HTR-8/SVneo (cell line): ENCODE measurements around the gene LY86.
"Not testable (repeated sequence)": the region's sequence is repeated elsewhere in the genome, so short reads cannot be mapped to it uniquely, and the experiment has no call there.

Source experiments
- DNase-seq: peaks from one replicate; pipeline ENCODE4 v3.0.0; 2011; ENCODE audit warnings: low spot score, mixed read lengths; ENCODE audit not compliant: insufficient read length
- FAIRE-seq: peaks from 2 replicates; lab custom pipeline; 2011; peaks lifted over from hg19 to GRCh38; lab: Jason Lieb, UNC

LY86 gene

DNA sequence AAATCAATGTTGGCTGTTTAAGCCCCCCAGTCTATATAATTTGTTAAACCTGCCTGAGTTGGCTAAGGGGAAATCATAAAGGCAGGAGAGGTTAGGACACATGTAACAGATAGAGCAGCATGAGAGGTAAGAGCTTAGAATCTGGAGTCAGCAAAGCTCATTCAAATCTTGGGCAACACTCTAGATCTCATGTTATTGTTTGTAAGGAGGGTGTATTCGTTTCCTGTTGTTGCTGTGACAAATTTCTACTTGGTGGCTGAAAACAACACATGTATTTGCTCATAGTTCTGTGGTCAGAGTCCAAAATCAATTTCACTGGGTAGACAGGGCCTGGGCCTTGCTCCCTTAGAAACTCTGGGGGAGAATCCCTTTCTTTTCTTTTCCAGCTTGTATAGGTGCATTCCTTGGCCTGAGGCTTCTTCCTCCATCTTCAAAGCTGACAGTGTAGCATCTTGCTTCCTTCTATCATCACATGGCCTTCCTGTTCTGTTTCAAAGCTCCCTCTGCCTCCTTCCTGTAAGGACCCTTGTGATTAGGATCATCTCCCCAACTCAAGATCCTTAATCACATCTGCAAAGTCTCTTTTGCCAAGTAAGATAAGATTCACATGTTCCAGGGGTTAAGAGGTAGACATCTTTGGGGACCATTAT is 4.4 kb downstream of the LY86 start:
- FAIRE-seq (no peak), DNase-seq (no peak)

- no peak for FAIRE-seq
- DNase-seq: no peak
Measured at GRCh38 chr6:6593867-6594468, 5.4 kb downstream of the LY86 start.

GRCh38 chr6:6595025-6595424 is 6.5 kb downstream of the LY86 start:
- FAIRE-seq (no peak), DNase-seq (no peak)

GRCh38 chr6:6595952-6596351 is 7.4 kb downstream of the LY86 start:
- DNase-seq (no peak), FAIRE-seq (no peak)

- no peak for FAIRE-seq
- no peak for DNase-seq
Measured at GRCh38 chr6:6596529-6597328, 8.2 kb downstream of the LY86 start.

- FAIRE-seq: no peak
- DNase-seq: no peak
Measured at GRCh38 chr6:6597682-6598081, 9.2 kb downstream of the LY86 start.

- no peak for FAIRE-seq
- DNase-seq: no peak
Measured at GRCh38 chr6:6599468-6599873, 11.0 kb downstream of the LY86 start.

DNA sequence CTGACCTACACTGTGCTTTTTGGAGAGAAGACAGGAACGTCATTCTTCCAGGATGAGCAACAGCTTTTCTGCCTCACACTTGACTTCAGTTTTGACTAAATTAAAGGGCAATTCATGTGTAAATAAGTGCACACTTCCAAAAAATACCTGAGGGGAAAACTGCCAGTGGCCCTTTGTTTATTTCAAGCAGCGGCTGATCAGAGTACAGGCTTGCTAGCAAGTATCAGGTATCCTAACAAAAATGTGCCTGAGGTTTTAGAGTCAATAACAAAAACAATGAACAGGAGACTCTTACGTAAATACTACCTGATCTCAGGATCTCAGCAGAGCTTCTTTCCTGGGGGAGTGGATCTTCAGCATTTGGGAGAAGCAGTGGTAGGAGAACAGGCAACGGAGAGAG is 12.4 kb downstream of the LY86 start:
- no peak for FAIRE-seq

GRCh38 chr6:6602262-6602661 is 13.7 kb downstream of the LY86 start:
- DNase-seq (no peak), FAIRE-seq (no peak)

More for the DNA sequence above, 12.4 kb downstream of the LY86 start:
- DNase-seq: no peak

DNA sequence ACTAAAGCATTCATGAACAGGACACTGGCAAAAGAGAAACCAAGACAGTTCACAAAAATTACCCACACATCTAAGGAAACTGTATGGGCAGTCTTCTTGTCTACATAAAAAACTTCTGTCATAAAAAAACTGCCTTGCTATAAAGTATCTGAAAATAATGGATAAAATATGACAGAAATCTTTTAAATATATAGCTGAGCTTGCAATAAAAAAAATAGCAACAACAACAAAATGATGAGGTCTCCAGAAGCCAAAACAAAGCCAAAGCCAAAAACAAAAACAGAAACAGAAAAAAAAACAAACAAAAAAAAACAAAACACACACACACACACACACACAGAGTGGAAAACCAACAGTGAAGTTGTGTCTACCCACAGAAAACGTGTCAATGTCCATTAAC is 14.8 kb downstream of the LY86 start:
- no peak for FAIRE-seq
- no peak for DNase-seq

DNA sequence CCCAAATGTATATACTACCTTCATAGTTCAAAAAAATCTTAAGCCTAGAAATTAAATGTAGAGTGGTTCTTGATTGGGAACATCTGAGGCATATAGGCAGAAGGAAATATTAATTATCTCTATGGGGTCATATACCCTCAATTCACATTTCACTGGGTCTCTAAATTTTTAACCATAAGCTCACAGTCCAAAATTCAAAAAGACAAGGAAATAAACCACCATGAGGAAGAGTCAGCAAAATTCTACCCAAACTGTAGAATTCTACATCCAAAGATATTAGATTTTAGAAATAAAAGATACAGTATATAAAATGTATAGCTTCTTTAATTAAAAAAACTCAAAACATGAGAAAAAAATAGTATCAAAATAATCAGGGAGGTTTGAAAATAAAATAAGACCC is 15.5 kb downstream of the LY86 start:
- no peak for DNase-seq
- no peak for FAIRE-seq

DNA sequence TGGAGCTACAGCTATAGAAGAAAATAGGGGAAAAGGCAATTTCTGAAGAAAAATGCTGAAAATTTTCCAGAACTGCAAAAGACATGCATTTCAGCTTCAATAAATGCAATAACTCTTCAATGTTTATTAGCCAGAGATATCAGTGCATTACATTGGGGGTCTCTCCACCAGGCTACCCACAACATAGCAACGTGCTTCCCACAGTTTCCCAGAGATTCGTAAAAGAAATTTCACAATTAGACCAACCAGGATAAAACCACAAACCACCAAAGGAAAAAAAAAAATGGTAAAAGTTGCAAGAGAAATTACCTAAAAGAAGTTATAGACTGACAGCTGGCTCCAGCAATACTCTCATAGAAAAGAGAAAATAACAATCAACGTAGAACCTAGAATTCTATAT is 16.0 kb downstream of the LY86 start:
- FAIRE-seq (no peak), DNase-seq (no peak)

GRCh38 chr6:6605873-6606272 is 17.4 kb downstream of the LY86 start:
- no peak for DNase-seq
- no peak for FAIRE-seq

DNA sequence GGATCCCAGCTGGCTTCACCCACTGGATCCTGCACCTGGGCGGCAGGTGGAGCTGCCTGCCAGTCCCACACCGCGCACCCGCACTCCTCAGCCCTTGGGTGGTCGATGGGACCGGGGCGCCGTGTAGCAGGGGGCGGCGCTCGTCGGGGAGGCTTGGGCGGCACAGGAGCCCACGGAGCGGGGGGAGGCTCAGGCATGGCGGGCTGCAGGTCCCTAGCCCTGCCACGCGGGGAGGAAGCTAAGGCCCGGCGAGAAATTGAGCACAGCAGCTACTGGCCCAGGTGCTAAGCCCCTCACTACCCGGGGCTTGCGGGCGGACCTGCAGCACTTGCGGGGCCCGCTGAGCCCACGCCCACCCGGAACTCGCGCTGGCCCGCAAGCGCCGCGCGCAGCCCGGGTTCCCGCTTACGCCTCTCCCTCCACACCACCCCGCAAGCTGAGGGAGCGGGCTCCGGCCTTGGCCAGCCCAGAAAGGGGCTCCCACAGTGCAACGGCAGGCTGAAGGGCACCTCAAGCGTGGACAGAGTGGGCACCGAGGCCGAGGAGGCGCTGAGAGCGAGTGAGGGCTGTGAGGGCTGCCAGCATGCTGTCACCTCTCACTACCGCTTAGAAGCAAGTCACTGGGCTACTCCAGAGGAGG is 18.0 kb downstream of the LY86 start:
- DNase-seq, FAIRE-seq: not testable (repeated sequence)

- FAIRE-seq (no peak), DNase-seq (no peak)
Measured at GRCh38 chr6:6609450-6609849, 20.9 kb downstream of the LY86 start.

DNA sequence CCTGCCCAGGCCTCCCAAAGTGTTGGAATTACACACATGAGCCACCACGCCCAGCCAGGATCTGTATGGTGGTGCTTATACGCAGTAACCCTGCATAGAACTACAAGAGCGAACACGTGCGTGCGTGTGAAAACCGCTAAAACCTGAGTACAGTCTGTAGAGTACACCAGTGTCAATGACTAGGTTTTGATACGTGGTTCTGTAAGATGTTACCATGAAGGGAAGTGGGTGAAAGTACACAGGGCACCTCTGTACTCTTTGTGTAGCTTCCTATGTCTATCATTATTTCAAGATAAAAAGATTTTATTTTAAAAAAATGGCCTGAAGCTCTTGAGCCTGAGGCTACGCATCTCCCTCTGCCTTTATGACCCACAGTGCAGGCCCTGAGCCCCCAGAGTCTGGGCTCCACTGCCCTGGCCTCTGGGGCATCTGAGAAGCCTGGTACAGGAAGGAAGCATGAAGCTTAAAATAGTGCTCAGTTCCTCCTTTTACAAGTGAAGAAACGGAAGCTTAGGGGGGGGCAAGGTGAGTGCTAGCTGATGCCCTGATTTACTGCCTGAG is 21.6 kb downstream of the LY86 start:
- FAIRE-seq: no peak
- no peak for DNase-seq

DNA sequence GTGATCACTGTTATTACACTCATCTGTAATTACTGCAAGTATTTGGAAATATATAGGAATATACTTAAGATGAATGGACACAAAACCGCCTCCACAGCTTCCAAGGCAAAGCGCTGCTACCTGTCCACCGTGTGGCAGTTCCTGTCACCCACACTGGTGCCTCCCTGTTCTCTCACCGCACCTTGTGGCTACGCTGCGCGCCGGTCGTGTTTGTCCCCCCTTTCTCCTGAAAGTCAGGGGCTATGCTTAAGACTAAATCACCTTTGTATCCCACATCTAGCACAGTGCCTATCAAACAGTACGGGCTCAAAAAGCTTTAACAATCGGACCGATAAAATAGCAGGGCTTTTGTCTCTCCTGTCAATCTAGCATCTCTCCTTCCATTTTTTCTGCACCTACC is 23.0 kb downstream of the LY86 start:
- FAIRE-seq (no peak), DNase-seq (no peak)

DNA sequence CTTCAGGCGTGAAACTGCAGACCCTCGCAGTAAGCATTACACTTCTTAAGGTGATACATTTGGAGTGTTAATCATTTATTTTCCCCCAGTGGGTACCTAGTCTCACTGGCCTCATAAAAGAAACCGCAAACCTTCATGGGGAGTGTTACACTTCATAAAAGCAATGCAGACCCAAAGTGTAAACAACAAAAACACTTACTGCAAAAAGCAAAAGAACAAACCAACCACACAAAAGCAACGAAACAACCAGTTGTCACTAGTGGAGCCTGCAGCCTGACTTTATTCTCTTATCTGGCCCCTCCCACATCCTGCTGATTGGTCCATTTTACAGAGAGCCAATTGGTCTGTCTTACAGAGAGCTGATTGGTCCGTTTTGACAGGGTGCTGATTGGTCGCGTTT is 23.8 kb downstream of the LY86 start:
- DNase-seq: no peak
- FAIRE-seq: no peak

DNA sequence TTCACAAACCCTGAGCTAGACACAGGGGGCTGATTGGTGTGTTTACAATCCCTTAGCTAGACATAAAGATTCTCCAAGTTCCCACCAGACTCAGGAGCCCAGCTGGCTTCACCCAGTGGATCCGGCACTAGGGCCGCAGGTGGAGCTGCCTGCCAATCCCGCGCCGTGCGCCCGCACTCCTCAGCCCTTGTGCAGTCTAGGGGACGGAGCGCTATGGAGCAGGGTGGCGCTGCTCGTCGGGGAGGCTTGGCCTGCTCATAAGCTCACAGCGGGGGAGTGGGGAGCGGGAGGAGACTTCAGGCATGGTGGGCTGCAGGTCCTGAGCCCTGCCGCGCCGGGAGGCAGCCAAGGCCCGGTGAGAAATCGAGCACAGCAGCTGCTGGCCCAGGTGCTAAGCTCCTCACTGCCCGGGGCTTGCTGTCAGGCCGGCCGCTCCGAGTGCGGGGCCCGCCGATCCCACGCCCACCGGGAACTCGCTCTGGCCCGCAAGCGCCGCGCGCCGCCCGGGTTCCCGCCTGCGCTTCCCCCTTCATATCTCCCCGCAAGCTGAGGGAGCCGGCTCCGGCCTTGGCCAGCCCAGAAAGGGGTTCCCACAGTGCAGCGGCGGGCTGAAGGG is 24.7 kb downstream of the LY86 start:
- DNase-seq, FAIRE-seq: not testable (repeated sequence)
